Middle frontal gyrus (tissue), 1 donor: ENCODE measurements around the gene HOXA10.

Source experiments
- DNase-seq: peaks from one replicate; pipeline ENCODE4 v3.0.0-alpha.2; 2015; ENCODE audit warnings: low spot score; ENCODE audit errors: extremely low spot score

Gene HOXA10

GRCh38 chr7:27157702-27158431, 16.3 kb downstream of the HOXA10 start:
- DNase-seq, result no peak

DNA sequence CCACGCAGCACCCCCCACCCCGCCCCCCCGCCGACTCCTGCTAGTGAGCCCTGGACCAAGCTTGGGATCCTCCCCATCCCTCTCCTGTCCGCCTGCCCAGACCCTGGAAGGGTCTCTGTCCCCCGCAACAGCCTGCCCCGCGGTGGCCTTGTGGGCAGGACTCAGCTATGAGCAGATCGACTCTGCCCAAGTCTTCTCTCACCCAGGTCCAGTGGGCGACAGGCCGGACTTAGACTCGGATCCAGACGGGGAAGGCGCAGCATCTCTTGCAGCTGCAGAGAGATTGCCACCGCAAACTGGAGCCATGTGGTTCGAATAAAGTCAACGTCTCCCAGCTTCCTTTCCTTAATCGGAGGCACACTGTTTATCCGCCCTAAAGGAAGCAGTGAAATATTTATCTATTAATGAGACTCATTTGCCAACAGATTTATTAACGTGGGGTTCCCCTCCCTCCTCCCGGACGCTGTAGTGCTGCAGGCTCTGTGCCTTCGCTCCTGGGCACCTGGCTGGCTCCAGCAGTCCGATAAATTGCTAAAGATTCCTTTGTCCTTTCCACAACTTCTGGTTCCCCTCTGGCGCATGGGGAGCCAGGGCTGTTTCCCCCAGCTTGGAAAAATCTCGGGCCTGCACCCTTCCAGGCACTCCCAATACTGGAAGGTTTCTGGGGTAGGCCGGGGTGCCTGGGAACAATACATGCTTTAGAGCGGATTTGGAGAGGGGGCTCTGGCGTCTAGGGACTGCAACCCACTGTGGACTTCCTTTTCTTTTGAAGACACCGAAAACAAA, 17.0 kb downstream of the HOXA10 start:
- no peak for DNase-seq

DNA sequence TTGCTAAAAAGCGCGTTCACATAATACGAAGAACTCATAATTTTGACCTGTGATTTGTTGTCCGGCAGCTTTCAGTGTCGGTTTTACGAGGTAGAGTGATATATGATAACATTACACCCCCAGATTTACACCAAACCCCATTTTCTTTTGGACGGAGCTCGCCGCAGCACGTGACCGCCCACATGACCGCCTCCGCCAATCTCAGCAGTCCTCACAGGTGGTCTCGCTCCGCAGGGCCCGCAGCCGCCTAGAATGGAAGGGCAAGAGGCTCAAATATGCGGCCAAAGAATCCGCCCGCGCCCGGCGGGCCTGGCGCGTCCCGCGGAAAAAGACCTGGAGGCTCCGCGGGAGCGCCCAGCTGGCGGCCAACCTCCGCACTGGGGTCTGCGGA, 17.6 kb downstream of the HOXA10 start, which contains the start of gene HOXA7:
Gene HOXA7, minus strand, starts transcription at position 168 of the 391 bp plus-strand sequence. Its CDS starts 130 bp downstream, at position 38.
- no peak for DNase-seq

GRCh38 chr7:27155816-27156507, 18.2 kb downstream of the HOXA10 start:
- DNase-seq, result no peak

DNA sequence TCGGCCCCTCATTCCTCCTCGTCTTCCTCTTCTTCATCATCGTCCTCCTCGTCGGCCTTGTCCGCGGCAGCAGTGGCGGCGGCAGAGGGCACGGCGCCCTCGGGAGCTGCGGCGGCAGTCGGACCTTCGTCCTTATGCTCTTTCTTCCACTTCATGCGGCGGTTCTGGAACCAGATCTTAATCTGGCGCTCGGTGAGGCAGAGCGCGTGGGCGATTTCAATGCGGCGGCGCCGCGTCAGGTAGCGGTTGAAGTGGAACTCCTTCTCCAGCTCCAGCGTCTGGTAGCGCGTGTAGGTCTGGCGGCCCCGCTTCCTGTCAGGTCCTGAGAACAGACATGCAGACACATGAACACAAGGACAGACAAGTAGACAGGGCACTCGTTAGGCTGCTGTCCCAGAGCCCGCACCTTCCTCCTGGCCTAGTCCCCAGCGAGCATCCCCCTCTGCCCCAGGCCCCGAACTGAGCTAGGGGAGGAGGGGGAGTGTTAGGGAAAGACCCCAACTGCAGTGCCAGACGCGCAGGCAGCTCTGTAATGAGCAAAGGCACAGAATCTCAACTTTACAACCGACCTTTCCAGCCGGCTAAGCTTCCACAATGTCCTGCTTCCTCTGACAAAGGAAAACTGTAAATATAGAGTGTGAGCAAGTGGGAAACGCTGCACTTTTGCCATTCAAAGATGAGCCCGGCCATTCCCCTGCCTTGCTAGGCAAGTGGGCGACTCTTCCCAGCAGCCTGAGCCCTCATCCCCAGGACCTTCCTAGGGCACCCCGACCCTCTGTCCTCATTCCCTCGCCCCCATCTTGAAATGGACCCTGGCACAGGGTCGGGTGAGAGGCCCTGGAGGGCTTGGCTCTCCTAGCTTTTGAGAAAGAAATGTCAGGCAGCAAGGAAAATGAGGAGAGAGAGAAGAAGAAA, 19.0 kb downstream of the HOXA10 start:
- DNase-seq, result no peak

GRCh38 chr7:27154369-27154768, 19.8 kb downstream of the HOXA10 start:
- no peak for DNase-seq

- DNase-seq, result no peak
Observed at GRCh38 chr7:27153526-27153925, 20.6 kb downstream of the HOXA10 start.

DNA sequence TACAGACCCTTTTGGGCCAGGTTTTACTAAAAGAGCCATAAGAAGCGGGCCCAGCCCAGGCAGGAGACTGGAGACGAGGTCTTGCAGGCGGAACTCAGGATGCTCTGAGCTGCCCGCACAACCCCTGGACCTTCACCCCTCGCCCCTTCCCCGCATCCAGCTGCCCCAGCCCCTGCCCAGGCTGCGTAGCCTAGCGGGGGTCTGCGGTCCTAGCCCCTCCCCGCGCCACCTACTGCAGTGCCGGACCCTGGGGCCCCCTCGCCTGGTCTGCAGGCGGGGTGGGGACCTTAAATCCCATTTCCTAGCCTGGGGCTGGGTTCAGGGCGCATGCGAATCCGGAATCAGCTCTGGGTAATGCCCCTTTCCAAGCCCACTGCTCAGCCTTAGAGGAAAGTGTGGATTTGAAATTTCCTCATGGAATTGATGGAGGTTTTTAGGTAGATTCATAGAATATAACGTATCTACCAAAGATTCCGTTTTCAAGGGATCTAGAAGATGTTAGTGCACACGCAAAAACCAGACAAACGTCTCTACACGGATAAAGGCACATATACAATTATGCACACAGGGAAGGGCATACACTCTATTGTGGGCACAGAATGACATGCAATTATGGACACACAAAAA, 21.2 kb downstream of the HOXA10 start:
- no peak for DNase-seq

DNA sequence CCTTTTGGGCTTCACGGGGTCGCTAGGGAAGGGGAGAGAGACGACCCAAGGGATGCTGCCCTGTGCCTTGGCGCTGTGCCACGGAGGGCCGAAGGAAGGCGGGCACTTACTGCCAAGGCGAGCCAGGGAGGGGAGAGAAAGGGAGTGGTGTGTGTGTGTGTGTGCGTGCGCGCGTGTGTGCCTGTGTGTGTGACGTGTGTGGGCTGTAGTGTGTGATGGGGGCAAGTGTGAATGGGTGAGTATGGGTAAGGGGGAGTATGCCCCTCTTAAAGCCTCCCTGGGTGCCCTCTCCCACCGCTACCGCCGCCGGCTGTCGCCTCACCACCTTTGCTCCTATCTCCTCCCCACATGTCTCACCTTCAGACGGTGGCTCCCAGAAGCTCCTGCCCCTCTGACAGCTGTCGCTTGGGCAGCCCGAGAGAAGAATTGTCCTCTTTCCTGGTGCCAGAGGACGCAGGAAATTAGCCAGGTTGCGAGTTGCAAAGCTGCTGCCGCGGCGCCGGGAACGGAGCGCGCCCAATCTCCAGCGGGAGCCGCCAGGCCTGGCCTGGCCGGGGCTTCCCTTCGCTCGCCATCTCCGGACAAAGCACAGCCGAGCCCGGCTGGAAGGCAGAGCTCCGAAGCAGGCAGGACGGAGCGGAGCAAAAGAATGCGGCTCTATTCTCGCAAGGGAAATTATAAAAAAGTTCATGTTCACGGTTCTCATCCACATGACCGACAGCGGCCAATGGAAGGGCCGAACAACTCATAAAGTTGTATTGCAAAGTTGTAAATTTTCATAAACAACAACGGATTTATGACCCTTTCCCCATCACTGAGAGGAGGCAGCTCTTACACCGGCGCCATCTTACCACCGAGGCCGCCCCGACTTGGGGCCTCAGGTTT, 21.9 kb downstream of the HOXA10 start, which contains the start of gene HOXA3:
Gene HOXA3, minus strand, starts transcription at position 653 of the 885 bp plus-strand sequence. CDS start 41,943 bp downstream, outside the sequence.
- no peak for DNase-seq

DNA sequence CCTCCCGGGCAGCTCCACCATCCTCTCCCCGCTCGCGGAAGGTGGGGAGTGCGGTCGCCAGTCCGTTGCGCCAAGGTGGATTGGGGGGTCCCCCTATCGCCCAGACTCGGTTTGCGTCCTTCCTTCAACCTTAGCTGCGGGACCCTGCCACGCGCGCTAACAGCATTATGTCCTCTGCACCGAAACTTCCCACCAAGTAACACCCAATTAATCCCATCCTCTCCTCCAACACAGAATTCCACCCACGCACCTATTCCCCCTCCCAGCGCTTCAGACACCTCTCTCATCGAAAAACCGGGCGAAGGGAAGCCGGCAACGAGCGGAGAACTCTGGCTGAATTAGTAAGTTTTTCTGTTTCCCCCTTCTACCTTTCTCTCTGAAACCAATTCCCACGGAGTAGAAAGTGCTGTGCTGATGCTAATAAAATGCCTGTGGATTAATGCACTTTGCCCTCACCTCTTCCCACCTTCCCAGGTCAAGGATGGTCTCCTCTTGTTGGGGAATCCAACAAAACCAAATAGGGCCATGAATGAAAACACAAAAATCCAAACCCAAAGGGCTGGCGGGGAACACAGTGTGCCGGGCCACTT, 22.7 kb downstream of the HOXA10 start:
- DNase-seq, result no peak

DNA sequence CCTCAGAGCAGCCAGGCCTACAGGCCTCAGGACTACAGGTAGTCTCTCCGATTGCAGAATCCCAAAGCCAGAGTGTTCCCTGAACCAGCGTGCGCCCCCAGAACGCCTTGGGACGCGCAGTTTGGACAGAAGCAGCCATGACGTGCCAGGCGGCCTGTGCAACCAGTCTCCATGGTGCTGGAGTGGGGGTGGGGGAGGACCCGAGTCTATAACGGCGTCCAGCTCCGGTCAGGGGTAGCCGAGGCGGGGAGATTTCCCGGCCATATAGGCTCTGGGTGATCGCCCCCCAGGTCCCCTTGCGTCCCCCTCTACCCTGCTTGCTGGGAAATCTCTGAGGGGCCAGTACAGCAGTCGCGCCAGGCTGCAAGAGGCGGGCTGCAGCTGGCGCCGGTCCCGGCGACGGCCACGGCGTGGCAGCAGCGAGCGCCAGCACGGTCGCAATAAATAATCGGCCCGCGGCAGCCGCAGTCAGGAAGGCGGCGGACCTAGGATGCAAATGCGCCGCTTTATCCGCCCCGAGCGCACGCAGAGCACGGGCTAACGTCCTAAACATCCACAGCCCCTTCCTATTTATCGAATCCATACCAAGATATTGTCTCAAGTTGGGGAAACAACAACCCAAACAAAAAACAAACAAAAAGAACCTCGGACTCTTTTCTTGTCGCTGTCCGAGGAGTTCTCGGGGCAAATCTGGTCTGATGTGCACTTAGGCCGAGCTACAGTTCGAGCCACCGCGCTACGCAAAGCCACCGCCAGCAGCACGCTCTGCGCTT, 23.4 kb downstream of the HOXA10 start:
- DNase-seq, result no peak

GRCh38 chr7:27149842-27150567, 24.1 kb downstream of the HOXA10 start:
- DNase-seq, result no peak

- no peak for DNase-seq
Observed at GRCh38 chr7:27148756-27149641, 25.1 kb downstream of the HOXA10 start.

DNA sequence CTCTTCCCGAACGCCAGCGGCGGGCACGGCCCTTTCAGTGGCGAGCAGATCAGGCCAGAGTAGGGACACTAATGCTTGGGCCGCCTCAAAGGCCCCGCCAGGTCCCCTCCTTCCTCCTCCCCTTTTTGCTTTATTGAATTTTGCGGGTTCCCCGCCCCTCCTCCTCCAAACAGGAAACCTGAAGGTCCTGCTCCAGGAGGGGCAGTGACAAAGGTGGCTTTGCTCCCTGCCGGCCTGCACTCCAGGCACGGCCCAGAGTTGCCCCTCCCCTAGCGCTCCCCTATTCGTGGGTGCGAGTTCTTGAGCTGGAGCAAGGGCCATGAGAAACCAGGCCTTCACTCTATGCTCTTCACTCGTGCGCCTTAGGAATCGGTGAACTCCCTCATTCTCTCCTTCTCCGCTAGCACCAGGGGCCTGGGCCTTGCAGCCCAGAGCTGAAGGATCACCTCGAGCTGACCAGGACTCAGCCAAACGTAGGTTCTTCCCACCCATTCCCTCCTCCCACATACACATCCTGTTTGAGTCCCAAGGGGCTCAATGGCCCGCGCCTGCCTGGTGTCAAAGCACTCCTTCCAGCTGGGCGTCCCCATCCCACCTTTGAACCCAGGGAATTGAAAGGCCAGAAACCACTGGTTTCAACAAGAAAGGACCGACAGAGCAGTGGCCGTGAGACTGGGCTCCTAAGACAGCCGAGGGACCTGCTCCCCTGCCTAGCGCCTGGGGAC, 25.9 kb downstream of the HOXA10 start:
- DNase-seq, result no peak

- no peak for DNase-seq
Observed at GRCh38 chr7:27147199-27148030, 26.7 kb downstream of the HOXA10 start, which contains the start of gene HOXA6. Gene HOXA6, minus strand, starts transcription at chr7:27147774. Its CDS starts 25 bp downstream, at chr7:27147749.
